ENCODE results near the gene RFX6.

Gene RFX6

GRCh38 chr6:116894669-116895068, 17.6 kb downstream of the RFX6 start:
- DNase-seq, result no peak

- DNase-seq, result no peak
These were observed 18.9 kb downstream of the RFX6 start for GRCh38 chr6:116895935-116896334.

- DNase-seq, result no peak
These were observed 25.6 kb downstream of the RFX6 start for GRCh38 chr6:116902634-116903033.

- no peak for DNase-seq
These were observed 46.0 kb downstream of the RFX6 start for GRCh38 chr6:116922853-116923548.

GRCh38 chr6:116924245-116924644, 47.2 kb downstream of the RFX6 start:
- DNase-seq, result no peak

GRCh38 chr6:116925088-116925794, 48.2 kb downstream of the RFX6 start:
- DNase-seq, result no peak

- DNase-seq, result no peak
These were observed 51.6 kb downstream of the RFX6 start for GRCh38 chr6:116928677-116929076.

- DNase-seq, result no peak
These were observed 52.8 kb downstream of the RFX6 start for GRCh38 chr6:116929825-116930224.

GRCh38 chr6:116931456-116931855, 54.4 kb downstream of the RFX6 start:
- no peak for DNase-seq

- no peak for DNase-seq
These were observed 55.5 kb downstream of the RFX6 start for GRCh38 chr6:116932496-116932895.

- no peak for DNase-seq
These were observed 56.4 kb downstream of the RFX6 start for GRCh38 chr6:116933485-116933884.

- no peak for DNase-seq
These were observed 61.3 kb downstream of the RFX6 start for GRCh38 chr6:116938305-116938704.

GRCh38 chr6:116941727-116942126, 64.7 kb downstream of the RFX6 start:
- no peak for DNase-seq

- no peak for DNase-seq
These were observed 68.8 kb downstream of the RFX6 start for GRCh38 chr6:116945809-116946208.

GRCh38 chr6:116948533-116949304, 71.7 kb downstream of the RFX6 start:
- no peak for DNase-seq

- no peak for DNase-seq
These were observed 72.9 kb downstream of the RFX6 start for GRCh38 chr6:116949964-116950363.

GRCh38 chr6:116954335-116954734, 77.3 kb downstream of the RFX6 start:
- no peak for DNase-seq

GRCh38 chr6:116954938-116955337, 77.9 kb downstream of the RFX6 start:
- DNase-seq, result no peak

- no peak for DNase-seq
These were observed 78.7 kb downstream of the RFX6 start for GRCh38 chr6:116955773-116956172.

GRCh38 chr6:116963972-116964371, 86.9 kb downstream of the RFX6 start:
- no peak for DNase-seq

GRCh38 chr6:116966675-116967576, 89.9 kb downstream of the RFX6 start:
- DNase-seq, result no peak

- DNase-seq, result no peak
These were observed 92.3 kb downstream of the RFX6 start for GRCh38 chr6:116969211-116969863.

Data from stimulated activated naive CD4-positive, alpha-beta T cell (primary cell).